Smooth muscle cell (in vitro differentiated cells): ENCODE data around the gene KRTAP1-4. TPM values are rescaled to one million over a fixed set of nuclear protein-coding genes. Genes with fewer than 3 reads are reported as not detected.

ENCODE experiments used
- DNase-seq: peaks from one replicate; lab custom pipeline; 2025; ENCODE audit not compliant: unreplicated experiment; lab: John Stamatoyannopoulos, UW
- H2AFZ ChIP-seq: fragments of 200-600 bp; sonication (generic); 2 replicates; pipeline ENCODE4 v1.6.0; 2016; ENCODE audit warnings: antibody characterized with exemption, low read depth, mild to moderate bottlenecking
- H3F3A ChIP-seq: fragments of 200-600 bp; sonication (generic); 2 replicates; pipeline ENCODE4 v1.6.0; 2017; ENCODE audit warnings: antibody characterized with exemption, low read depth
- H3K27ac ChIP-seq: fragments of 200-600 bp; sonication (generic); 2 replicates; pipeline ENCODE4 v1.5.1; 2016; ENCODE audit warnings: low read depth, mild to moderate bottlenecking
- H3K27me3 ChIP-seq: fragments of 200-600 bp; sonication (generic); 2 replicates; pipeline ENCODE4 v1.6.1; 2016; ENCODE audit warnings: low read depth, mild to moderate bottlenecking
- H3K36me3 ChIP-seq: fragments of 200-600 bp; sonication (generic); 2 replicates; pipeline ENCODE4 v1.5.1; 2016; ENCODE audit warnings: low read depth
- H3K4me1 ChIP-seq: fragments of 200-600 bp; sonication (generic); 2 replicates; pipeline ENCODE4 v1.5.1; 2016; ENCODE audit warnings: low read depth
- H3K4me2 ChIP-seq: fragments of 200-600 bp; sonication (generic); 2 replicates; pipeline ENCODE4 v1.6.0; 2016; ENCODE audit warnings: mild to moderate bottlenecking
- H3K4me3 ChIP-seq: fragments of 200-600 bp; sonication (generic); 2 replicates; pipeline ENCODE4 v1.5.1; 2016; ENCODE audit warnings: mild to moderate bottlenecking
- H3K79me2 ChIP-seq: fragments of 200-600 bp; sonication (generic); 2 replicates; pipeline ENCODE4 v1.6.0; 2016; ENCODE audit warnings: low read depth, mild to moderate bottlenecking
- H3K9ac ChIP-seq: fragments of 200-600 bp; sonication (generic); 2 replicates; pipeline ENCODE4 v1.6.0; 2016; ENCODE audit warnings: low read depth
- H3K9me3 ChIP-seq: fragments of 200-600 bp; sonication (generic); replicated peaks from 2 replicates; pipeline ENCODE4 v1.5.1; 2016; ENCODE audit warnings: low read depth
- H4K20me1 ChIP-seq: fragments of 200-600 bp; sonication (generic); 2 replicates; pipeline ENCODE4 v1.6.0; 2016; ENCODE audit warnings: low read depth
- WGBS: methylation state at CpG from one replicate; pipeline ENCODE4 v1.1.7; 2016; ENCODE audit warnings: low lambda C conversion rate; 5-methylcytosine and 5-hydroxymethylcytosine counted together
- polyA plus RNA-seq: library from polyadenylated mRNA; unstranded; fragments of >200 nt; fragmentation: Nextera tagmentation; extraction: Ambion mirVana; gene quantifications from 2 replicates; pipeline ENCODE4 v1.2.1, GENCODE V29; 2016
- total RNA-seq: library from RNA; depleted of rRNA; stranded (reverse); fragments of >200 nt; gene quantifications from 2 replicates; pipeline ENCODE4 v1.2.3, GENCODE V29; 2014
- TF ChIP-seq, protein P1 (sequence below): fragments of 200-600 bp; sonication (generic); IDR thresholded peaks from 2 replicates; pipeline ENCODE4 v1.5.1; 2017; ENCODE audit warnings: borderline replicate concordance, mild to moderate bottlenecking, antibody characterized with exemption; ENCODE audit not compliant: insufficient read depth, poor library complexity, severe bottlenecking

The KRTAP1-4 gene
- total and polyA plus RNA-seq, 2 experiments from 2014 or later, result not detected

DNA sequence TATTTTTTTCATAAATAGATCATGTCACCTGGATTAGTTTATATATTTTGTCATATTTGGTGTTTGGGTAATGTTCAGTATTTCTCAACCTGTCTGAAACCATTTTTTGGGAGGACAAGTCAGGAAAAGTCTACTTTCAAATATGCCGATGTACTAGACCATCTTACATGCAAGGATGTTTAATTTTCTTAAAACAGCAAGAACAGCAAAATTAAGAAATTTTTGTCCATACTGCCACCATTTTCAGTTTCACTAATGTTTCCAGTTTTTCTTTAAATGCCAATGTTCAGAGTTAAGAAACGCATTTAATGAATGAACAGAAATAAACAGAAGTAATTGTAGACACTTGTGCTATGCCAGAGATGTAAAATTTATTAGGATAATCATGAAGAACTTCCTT, 36.9 kb downstream of the KRTAP1-4 start:
- H2AFZ ChIP-seq, result no peak overlapping the region
- no peaks in the 10 kb centered on the region for H3K4me1 ChIP-seq
- H3K9me3 ChIP-seq, result no peaks in the 10 kb centered on the region
- no peaks in the 10 kb centered on the region for H3K79me2 ChIP-seq
- H3K9ac ChIP-seq, result no peak overlapping the region
- no peaks in the 10 kb centered on the region for H3F3A ChIP-seq
- H3K4me2 ChIP-seq, result no peak overlapping the region
- 95% methylated on average over 2 of the region's 2 CpGs for WGBS
- TF ChIP-seq, protein P1, sequence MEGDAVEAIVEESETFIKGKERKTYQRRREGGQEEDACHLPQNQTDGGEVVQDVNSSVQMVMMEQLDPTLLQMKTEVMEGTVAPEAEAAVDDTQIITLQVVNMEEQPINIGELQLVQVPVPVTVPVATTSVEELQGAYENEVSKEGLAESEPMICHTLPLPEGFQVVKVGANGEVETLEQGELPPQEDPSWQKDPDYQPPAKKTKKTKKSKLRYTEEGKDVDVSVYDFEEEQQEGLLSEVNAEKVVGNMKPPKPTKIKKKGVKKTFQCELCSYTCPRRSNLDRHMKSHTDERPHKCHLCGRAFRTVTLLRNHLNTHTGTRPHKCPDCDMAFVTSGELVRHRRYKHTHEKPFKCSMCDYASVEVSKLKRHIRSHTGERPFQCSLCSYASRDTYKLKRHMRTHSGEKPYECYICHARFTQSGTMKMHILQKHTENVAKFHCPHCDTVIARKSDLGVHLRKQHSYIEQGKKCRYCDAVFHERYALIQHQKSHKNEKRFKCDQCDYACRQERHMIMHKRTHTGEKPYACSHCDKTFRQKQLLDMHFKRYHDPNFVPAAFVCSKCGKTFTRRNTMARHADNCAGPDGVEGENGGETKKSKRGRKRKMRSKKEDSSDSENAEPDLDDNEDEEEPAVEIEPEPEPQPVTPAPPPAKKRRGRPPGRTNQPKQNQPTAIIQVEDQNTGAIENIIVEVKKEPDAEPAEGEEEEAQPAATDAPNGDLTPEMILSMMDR, result no peak
- no peak overlapping the region for H3K27ac ChIP-seq
- no peaks in the 10 kb centered on the region for H4K20me1 ChIP-seq
- DNase-seq, result no peak
- peaks cover 18% of the 10 kb centered on the region for H3K27me3 ChIP-seq
- no peaks in the 10 kb centered on the region for H3K36me3 ChIP-seq
- H3K4me3 ChIP-seq, result no peak overlapping the region

DNA sequence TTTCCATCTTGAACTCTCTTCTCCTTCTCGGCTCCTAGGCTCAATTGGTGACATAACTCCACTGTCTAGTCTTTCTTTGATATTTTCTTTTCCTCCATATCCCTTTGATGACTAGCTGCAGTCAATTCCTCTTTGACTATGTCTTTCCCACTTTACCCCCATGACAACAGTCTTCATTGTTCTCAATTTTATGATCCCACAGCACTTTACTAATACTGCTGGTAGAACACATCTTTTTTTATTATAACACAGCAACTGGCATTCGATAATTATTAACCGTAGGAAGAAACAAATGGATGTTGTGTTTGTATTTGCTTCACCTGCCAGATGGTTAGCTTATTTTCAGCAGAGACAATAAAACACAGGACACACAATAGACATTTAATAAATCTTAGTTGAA, 37.3 kb downstream of the KRTAP1-4 start:
- Histone ChIP-seq H3K9ac (no peak overlapping the region), H3K4me2 (no peak overlapping the region), H2AFZ (no peak overlapping the region), H3F3A (no peaks in the 10 kb centered on the region), H3K4me3 (no peak overlapping the region), H3K27ac (no peak overlapping the region), H3K4me1 (no peaks in the 10 kb centered on the region), H3K27me3 (peaks cover 14% of the 10 kb centered on the region), H3K9me3 (no peaks in the 10 kb centered on the region), H4K20me1 (no peaks in the 10 kb centered on the region), H3K36me3 (no peaks in the 10 kb centered on the region), H3K79me2 (no peaks in the 10 kb centered on the region)
- DNase-seq, result no peak
- WGBS, result 93% methylated on average over 3 of the region's 3 CpGs
- TF ChIP-seq, protein P1, result no peak

DNA sequence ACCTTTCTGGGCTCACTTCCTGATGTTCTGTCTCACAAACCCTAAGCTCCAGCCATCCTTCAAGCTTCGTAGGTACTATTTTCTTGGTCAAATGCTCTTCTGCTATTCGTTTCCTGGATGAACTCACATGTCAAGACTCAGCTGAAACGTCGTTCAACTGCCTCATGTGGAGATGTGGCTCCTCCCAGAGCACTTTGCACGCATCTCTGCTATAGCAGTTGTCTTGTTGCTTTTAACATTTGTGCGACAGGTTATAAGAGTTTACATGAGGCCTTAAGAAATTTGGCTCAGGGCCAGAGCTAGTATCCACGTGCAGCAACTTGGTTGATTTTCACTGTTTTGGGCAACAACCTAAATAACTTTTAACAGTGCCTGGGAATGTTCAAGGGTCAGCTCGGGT, 43.1 kb downstream of the KRTAP1-4 start:
- 82% methylated on average over 8 of the region's 8 CpGs for WGBS
- Histone ChIP-seq H4K20me1 (no peaks in the 10 kb centered on the region), H3K27ac (no peak overlapping the region), H2AFZ (no peak overlapping the region), H3K4me1 (no peaks in the 10 kb centered on the region), H3K27me3 (no peaks in the 10 kb centered on the region), H3K9ac (no peak overlapping the region), H3K36me3 (no peaks in the 10 kb centered on the region), H3K4me2 (no peak overlapping the region), H3K79me2 (no peaks in the 10 kb centered on the region), H3K4me3 (no peak overlapping the region), H3K9me3 (no peaks in the 10 kb centered on the region), H3F3A (no peaks in the 10 kb centered on the region)
- TF ChIP-seq, protein P1, result no peak
- no peak for DNase-seq

DNA sequence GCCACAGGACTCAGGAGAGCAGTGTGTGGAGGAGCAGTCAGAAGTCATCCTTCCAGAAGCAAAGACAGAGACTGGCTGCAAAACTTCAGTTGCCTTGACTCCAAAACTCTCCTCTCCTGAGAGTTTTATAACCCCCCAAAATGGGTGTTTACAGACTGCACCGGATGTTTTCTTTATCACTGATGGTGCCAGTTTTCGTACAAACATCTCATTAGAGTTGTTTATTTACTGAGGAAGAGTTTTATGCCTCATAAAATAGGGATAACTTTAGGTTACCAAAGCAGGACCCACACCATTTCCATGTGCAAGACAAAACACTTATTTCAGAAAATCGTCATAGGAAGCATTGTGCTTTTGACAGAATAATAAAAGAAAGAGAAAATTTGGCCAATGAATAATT, 45.8 kb downstream of the KRTAP1-4 start, which contains the start of gene KRT40:
Gene KRT40, minus strand, starts transcription at position 101 of the 400 bp plus-strand sequence. Its CDS starts 53 bp downstream, at position 48.
- Histone ChIP-seq H3F3A (no peaks in the 10 kb centered on the region), H3K79me2 (no peaks in the 10 kb centered on the region), H3K9me3 (no peaks in the 10 kb centered on the region), H2AFZ (no peak within 1 kb of the TSS), H3K9ac (no peak within 1 kb of the TSS), H3K4me1 (peaks cover 7% of the 10 kb centered on the region), H3K4me2 (no peak within 1 kb of the TSS), H4K20me1 (no peaks in the 10 kb centered on the region), H3K27ac (no peak within 1 kb of the TSS), H3K4me3 (no peak within 1 kb of the TSS), H3K36me3 (no peaks in the 10 kb centered on the region), H3K27me3 (no peaks in the 10 kb centered on the region)
- TF ChIP-seq, protein P1, result no peak
- DNase-seq, result no peak
- 70% methylated on average over 3 of the region's 3 CpGs for WGBS
